Stomach (tissue), 9 donors: ENCODE measurements around the gene AFAP1L1. TPM values are rescaled to one million over a fixed set of nuclear protein-coding genes. Genes with fewer than 3 reads are reported as not detected.

ENCODE experiments used
- DNase-seq, 2 donors: peaks; one replicate each; pipeline versions ENCODE4 v3.0.0 to v3.0.0-alpha.2; 2013 to 2019
- H3K27ac ChIP-seq, 5 donors: fragments of 200-600 bp in 4 of 5; sonication (generic) in 4 of 5; one replicate each; pipeline ENCODE4 v1.5.1; 2013 to 2019; ENCODE audit warnings: mild to moderate bottlenecking in 1 of 5, moderate library complexity in 1 of 5
- H3K27me3 ChIP-seq, 3 donors: fragments of 200-600 bp; sonication (generic); one replicate each; pipeline ENCODE4 v1.5.1; 2017 to 2019; ENCODE audit warnings: mixed run types in 1 of 3
- H3K36me3 ChIP-seq, 4 donors: fragments of 200-600 bp; sonication (generic); 1 replicate in 3 of 4; 2 replicates in 1 of 4; pipeline ENCODE4 v1.5.1; 2016 to 2019
- H3K4me1 ChIP-seq, 4 donors: fragments of 200-600 bp; sonication (generic); one replicate each; pipeline ENCODE4 v1.5.1; 2016 to 2019
- H3K4me3 ChIP-seq, 4 donors: fragments of 200-600 bp; sonication (generic) in 3 of 4; one replicate each; pipeline ENCODE4 v1.5.1; 2016 to 2019; ENCODE audit warnings: mild to moderate bottlenecking in 1 of 4
- H3K9me3 ChIP-seq, 4 donors: fragments of 200-600 bp; sonication (generic); one replicate each; pipeline ENCODE4 v1.5.1; 2016 to 2019
- CTCF ChIP-seq, 7 experiments: fragments of 450-650 bp in 4 of 7; fragments of 200-600 bp in 3 of 7; sonication (generic) in 3 of 7; IDR thresholded peaks; one replicate each; pipeline ENCODE4 v1.5.1; 2016 to 2019; ENCODE audit warnings: antibody characterized with exemption in 7 of 7, control low read depth in 2 of 7, mild to moderate bottlenecking in 1 of 7
- EP300 ChIP-seq: sonication (generic); formaldehyde crosslinking; IDR thresholded peaks from one replicate; pipeline ENCODE4 v1.6.1; 2017; ENCODE audit warnings: antibody characterized with exemption
- POLR2A ChIP-seq, 4 donors: fragments of 450-650 bp; IDR thresholded peaks; one replicate each; pipeline ENCODE4 v1.6.1; 2016; ENCODE audit warnings: antibody characterized with exemption in 4 of 4, control low read depth in 2 of 4, mild to moderate bottlenecking in 1 of 4, moderate library complexity in 1 of 4
- POLR2AphosphoS5 ChIP-seq, 3 donors: sonication (generic); formaldehyde crosslinking; IDR thresholded peaks; one replicate each; pipeline ENCODE4 v1.6.1; 2016; ENCODE audit warnings: antibody characterized with exemption in 3 of 3
- WGBS, 5 donors: extraction: QIAGEN DNeasy Blood & Tissue Kit in 3 of 5; methylation state at CpG; one replicate each; pipeline versions ENCODE4 v1.1.5 to v1.1.7; 2013 to 2018; 5-methylcytosine and 5-hydroxymethylcytosine counted together
- intact Hi-C: fragments of 100-400 bp; cut with DNase I; formaldehyde crosslinking; loops from one replicate; pipeline ENCODE4 v1.15.1; 2023; ENCODE audit warnings: low total_unique reads
- polyA plus RNA-seq, 3 donors: library from polyadenylated mRNA; stranded (reverse); fragments of 200-250 nt; gene quantifications; one replicate each; pipeline ENCODE4 v1.2.3, GENCODE V29; 2013
- total RNA-seq, 5 donors: library from RNA; depleted of rRNA; stranded (reverse); fragments of >200 nt; gene quantifications; one replicate each; pipeline versions ENCODE4 v1.1.0 to v1.2.3, GENCODE V29; 2014 to 2016
- donor health status: healthy with polysubstance abuse.
- donor health status: Bipolar disorder and iron deficiency.
- donor health status: healthy.

The AFAP1L1 gene
- total and polyA plus RNA-seq, 8 donors: 0.29 to 66.5 (median 3.3) TPM

- no peak overlapping the region for H3K4me3 ChIP-seq
- H3K36me3 ChIP-seq: no peaks in the 10 kb centered on the region
- 75 to 86% (median 80%) methylated on average over 1 of the region's 1 CpG for WGBS, 5 donors
- DNase-seq: no peak
- intact Hi-C loops: no loop called here
- H3K27me3 ChIP-seq: no peaks in the 10 kb centered on the region
- TF ChIP-seq EP300 (no peak), CTCF (IDR thresholded peaks at IDR 0.05) (no peak), POLR2A (IDR thresholded peaks at IDR 0.05) (no peak), POLR2AphosphoS5 (IDR thresholded peaks at IDR 0.05) (no peak)
- no peak overlapping the region for H3K27ac ChIP-seq
- H3K4me1 ChIP-seq: peaks cover 0 to 18% (median 11%) of the 10 kb centered on the region in 4 donors
- H3K9me3 ChIP-seq: no peaks in the 10 kb centered on the region
These were observed 94.6 kb downstream of the AFAP1L1 start for GRCh38 chr5:149366169-149366729.

DNA sequence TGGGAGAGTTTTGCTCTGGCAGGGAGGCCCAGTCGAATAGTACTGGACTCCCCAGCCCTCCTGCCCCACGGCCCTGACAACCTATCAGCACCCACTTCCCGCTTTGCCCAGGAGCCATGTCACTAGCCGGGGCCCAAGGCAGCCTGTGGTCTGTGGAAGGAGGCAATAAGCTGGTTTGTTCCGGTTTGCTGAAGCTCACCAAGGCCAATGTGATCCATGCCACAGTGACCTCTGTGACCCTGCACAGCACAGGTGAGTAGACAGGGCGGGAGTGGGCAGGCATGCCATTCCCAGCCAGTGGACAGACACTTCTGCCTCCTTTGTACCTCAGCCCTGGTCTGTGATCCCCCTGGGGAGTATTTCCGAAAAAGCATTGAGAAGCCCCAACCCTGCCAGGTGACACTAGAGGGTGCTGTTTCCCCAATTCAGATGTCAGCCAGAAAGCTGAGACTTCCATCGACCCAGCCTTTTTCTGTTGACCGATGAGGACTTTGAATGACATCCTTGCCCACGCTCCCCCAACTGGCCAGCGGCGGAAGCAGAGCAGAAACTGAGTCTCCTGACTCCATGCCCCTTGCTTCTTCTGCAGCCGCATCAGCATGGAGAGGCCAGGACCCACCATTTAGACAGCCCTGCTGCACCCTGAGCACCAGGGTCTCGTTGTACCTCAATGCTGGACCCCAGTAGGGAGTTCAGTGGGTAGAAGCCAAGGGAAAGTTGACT is 95.8 kb downstream of the AFAP1L1 start:
- no peaks in the 10 kb centered on the region for H3K9me3 ChIP-seq
- peak overlapping the region in 2 of 5 donors; percentile 23 to 57 for H3K27ac ChIP-seq
- H3K4me1 ChIP-seq: peaks cover 4 to 29% (median 13%) of the 10 kb centered on the region in 4 donors
- 34 to 43% (median 34%) methylated on average over 14 of the region's 14 CpGs for WGBS, 5 donors
- no peak overlapping the region for H3K4me3 ChIP-seq
- intact Hi-C loops: no loop called here
- no peaks in the 10 kb centered on the region for H3K36me3 ChIP-seq
- peak; percentile 62 to 87 for DNase-seq
- no peaks in the 10 kb centered on the region for H3K27me3 ChIP-seq
- peak in 5 of 7 experiments; percentile 55 to 80 (median 63) for TF ChIP-seq CTCF (IDR thresholded peaks at IDR 0.05)
- TF ChIP-seq POLR2A (IDR thresholded peaks at IDR 0.05): no peak

DNA sequence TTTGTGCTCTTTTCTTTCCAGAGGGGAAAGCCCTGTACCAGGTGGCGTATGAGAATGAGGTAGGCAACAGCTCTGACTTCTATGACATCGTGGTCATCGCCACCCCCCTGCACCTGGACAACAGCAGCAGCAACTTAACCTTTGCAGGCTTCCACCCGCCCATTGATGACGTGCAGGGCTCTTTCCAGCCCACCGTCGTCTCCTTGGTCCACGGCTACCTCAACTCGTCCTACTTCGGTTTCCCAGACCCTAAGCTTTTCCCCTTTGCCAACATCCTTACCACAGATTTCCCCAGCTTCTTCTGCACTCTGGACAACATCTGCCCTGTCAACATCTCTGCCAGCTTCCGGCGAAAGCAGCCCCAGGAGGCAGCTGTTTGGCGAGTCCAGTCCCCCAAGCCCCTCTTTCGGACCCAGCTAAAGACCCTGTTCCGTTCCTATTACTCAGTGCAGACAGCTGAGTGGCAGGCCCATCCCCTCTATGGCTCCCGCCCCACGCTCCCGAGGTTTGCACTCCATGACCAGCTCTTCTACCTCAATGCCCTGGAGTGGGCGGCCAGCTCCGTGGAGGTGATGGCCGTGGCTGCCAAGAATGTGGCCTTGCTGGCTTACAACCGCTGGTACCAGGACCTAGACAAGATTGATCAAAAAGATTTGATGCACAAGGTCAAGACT is 96.5 kb downstream of the AFAP1L1 start:
- Histone ChIP-seq H3K4me3 (no peak overlapping the region), H3K27ac (peak overlapping the region in 2 of 5 donors; percentile 23 to 57), H3K4me1 (peaks cover 4 to 29% (median 15%) of the 10 kb centered on the region in 4 donors), H3K27me3 (no peaks in the 10 kb centered on the region), H3K9me3 (no peaks in the 10 kb centered on the region), H3K36me3 (no peaks in the 10 kb centered on the region)
- intact Hi-C loops: no loop called here
- no peak for TF ChIP-seq EP300
- TF ChIP-seq POLR2AphosphoS5 (IDR thresholded peaks at IDR 0.05): no peak
- no peak for TF ChIP-seq POLR2A (IDR thresholded peaks at IDR 0.05)
- TF ChIP-seq CTCF (IDR thresholded peaks at IDR 0.05): no peak
- WGBS, 5 donors: 85 to 95% (median 90%) methylated on average over 22 of the region's 22 CpGs
- no peak for DNase-seq

DNA sequence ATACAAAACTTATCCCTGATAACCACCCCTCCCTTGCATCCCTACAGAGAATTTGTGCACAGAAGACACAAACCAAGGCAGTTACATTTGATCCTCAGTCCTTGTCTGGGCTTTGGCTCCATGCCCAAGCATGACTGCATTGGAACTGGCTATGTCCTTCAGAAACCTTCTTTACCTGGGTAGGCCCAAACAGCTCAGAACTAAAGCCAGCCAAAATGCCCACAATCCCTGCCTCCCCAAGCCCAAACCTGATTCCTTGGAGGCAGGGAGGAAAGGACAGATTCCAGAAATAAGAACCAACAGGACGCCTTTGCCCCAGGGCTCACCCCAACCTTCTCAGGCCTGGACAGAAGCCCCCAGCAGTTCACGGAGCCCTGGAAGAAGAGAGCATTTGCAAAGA is 99.2 kb downstream of the AFAP1L1 start:
- Histone ChIP-seq H3K27ac (peak overlapping the region in 2 of 5 donors; percentile 45 to 72), H3K27me3 (no peaks in the 10 kb centered on the region), H3K36me3 (no peaks in the 10 kb centered on the region), H3K4me1 (peaks cover 4 to 31% (median 18%) of the 10 kb centered on the region in 4 donors), H3K9me3 (no peaks in the 10 kb centered on the region), H3K4me3 (no peak overlapping the region)
- DNase-seq: no peak
- WGBS, 5 donors: 73 to 86% (median 75%) methylated on average over 2 of the region's 2 CpGs
- intact Hi-C loops: no loop called here
- TF ChIP-seq POLR2A (IDR thresholded peaks at IDR 0.05) (no peak), EP300 (no peak), CTCF (IDR thresholded peaks at IDR 0.05) (no peak), POLR2AphosphoS5 (IDR thresholded peaks at IDR 0.05) (no peak)
